Fibroblast of peridontal ligament (primary cell): ENCODE data around the gene ACOXL.

Experiments used
- DNase-seq: peaks from one replicate; pipeline ENCODE4 v3.0.0-alpha.2; 2010; ENCODE audit errors: extremely low read depth

The ACOXL gene

DNA sequence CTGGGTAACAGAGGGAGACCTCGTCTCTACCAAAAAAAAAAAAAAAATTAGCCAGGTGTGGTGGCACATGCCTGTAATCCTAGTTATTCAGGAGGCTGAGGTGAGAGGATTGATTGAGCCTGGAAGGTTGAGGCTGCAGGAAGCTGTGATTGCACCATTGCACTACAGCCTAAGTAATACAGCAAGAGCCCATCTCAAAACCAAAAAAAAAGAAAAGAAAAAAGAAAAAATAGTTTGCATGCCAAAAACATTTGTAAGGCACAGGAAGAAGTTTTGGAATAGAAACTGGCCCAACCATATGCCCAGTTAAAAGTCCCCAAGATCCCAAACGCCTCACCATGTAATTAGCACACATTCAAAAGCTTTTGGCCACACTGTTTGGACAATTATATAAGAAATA is 13.4 kb upstream of the ACOXL start:
- DNase-seq: no peak

DNA sequence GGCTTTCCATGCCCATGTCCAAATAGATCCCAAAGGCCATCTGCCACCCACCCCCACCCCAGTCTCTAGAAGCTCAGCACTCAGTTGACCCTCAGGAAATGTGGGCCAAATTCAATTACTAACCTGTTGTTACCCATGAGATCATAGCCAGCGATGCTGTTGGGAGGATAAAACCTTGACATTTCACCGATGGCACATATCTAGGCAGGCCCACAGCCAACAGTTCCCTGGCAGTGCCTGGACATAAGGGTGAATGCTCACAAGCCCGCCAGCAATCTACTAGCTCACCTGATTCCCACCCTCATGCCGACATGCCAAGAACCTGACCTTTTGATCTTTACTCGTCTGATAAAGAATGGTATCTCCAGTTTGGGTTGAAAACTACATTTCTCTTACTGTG is 11.8 kb upstream of the ACOXL start:
- DNase-seq: no peak

- DNase-seq: no peak
Measured at GRCh38 chr2:110724820-110725219, 7.6 kb upstream of the ACOXL start.

DNA sequence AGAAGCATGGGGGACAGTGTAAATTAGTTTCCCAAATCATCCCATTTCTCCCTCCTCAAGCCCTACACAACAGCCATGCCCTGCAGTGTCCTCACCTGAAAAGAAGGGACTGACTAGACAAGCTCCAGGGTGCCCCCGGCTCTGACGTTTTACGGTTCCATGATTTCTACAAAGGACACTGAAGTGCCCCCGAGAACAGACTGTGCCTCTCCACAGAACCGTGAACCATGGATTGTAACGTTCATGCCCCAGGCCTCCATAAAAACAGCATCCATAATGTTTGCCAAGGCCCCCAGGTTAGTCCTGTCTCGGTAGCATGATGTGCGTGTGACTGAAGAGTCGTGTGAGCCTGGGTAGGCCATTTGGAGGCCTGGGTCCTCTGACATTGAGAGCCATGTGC is 7.0 kb upstream of the ACOXL start:
- DNase-seq: no peak

DNA sequence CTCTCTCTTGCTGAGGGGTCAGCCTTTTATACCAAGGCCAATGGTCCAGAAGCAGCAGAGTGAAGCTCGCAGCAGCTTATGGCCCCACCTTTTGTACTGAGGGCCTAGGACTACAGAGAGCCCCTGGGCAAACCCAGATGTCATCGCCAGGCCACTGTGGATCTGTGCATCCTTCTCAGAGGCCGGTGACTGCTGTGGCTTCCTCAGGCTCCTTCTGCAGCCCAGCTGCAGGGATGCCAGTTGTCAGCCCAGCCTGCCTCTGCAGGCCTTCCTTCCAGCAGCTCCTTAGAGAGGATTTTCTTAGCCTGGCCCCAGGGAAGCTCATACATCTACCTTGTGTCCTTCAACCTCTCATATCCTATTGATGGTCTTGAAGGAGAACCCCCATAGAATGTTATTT is 6.5 kb upstream of the ACOXL start:
- DNase-seq: no peak

DNA sequence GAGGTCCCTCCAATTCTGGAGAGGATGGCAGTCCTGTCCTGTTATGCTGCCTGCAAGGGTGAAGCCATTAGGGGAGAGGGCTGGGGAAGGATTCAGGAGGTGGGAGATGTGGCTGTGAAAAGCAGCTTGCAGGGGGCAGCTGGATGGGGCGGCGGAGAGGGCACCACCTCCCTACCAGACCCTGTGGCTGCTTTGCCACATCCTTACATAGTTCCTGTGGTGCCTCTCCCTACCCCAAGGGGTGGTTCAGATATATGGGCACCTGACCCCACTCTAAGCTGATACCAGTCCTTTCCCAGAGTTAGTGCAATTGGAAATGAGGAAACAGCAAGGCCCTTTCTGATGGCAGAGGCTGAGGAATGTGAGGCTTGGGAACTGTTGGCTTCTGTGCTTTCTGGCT is 6.1 kb upstream of the ACOXL start:
- no peak for DNase-seq

- DNase-seq: no peak
Measured at GRCh38 chr2:110727923-110728322, 4.5 kb upstream of the ACOXL start.

DNA sequence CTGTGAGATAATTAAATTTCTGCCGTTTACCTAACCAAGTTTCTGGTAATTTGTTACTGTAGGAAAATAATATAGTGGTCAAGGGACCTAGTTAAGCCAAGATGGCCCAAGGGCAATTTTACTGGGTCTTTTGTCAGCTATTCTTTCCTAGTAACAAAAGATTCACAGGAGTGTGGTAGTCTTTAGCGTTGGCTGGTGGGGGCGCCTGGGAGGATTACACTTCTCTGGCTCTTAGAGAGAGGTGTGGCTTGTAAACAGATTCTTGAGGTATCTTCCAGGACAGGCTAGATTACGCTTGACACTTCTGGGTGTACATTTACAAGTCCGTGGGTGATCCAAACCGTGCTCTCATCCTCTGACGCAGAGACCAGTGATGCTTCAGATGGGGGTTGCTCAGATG is 3.3 kb upstream of the ACOXL start:
- DNase-seq: no peak

DNA sequence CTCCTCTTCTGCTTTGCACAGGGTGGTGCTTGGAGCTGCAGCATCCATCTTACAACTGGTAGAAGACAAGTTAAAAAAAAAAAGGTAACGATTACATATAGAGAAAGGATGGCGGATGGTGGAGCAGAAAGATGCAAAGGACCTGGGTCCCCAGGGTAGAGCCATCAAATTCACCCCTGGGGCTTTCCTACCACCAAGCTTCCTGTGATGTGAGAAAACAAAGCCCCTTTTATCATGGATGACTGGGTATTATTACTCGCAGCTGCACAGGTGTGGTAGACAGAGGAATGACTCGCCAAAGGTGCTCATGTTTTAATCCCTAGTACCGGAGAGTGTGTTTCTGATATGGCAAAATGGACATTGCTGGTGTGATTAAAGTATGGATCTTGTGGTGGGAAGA is 1.3 kb upstream of the ACOXL start:
- DNase-seq: no peak

DNA sequence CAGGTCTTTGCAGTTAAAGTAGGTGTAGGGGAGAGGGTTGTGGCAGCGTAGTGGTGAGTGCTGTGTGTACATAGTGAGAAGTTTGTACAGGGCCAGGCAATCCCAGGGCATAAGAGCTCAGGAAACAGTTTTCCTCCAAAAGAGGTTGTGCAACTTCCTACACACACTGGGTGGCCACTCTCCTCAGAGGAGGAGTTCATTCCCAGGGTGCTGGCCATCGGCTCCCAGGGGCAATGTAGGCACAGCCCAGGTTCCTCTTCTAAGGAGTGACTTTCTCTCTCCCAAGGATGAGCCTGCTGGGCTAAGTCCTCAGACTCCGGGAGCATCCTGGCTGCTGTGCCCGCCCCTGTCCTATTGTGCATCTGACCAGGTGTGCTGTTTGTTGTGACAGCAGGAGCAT is 3.0 kb downstream of the ACOXL start:
- DNase-seq: no peak

- no peak for DNase-seq
Measured at GRCh38 chr2:110737783-110738182, 5.4 kb downstream of the ACOXL start.

GRCh38 chr2:110740747-110741349 is 8.5 kb downstream of the ACOXL start:
- DNase-seq: no peak

- no peak for DNase-seq
Measured at GRCh38 chr2:110741491-110741980, 9.2 kb downstream of the ACOXL start.

DNA sequence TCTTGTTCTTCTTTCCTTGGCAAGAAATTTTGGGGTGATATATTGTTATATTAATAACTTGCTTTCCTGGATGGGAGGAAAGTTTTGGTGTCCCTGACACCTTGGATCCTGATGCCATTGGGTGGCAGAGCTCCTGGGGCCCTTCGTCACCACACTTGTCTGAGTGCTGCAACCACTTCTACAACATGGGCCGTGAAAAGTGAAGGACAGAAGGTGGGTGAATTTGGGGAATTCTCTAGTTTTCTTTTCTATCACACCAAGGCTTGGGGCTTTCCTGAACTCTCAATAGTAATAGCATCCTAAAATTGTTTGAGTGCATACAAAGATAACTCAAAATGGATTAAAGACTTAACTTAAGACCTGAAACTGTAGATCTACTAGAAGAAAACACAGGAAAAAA is 10.0 kb downstream of the ACOXL start:
- no peak for DNase-seq

GRCh38 chr2:110743600-110743999 is 11.2 kb downstream of the ACOXL start:
- DNase-seq: no peak

DNA sequence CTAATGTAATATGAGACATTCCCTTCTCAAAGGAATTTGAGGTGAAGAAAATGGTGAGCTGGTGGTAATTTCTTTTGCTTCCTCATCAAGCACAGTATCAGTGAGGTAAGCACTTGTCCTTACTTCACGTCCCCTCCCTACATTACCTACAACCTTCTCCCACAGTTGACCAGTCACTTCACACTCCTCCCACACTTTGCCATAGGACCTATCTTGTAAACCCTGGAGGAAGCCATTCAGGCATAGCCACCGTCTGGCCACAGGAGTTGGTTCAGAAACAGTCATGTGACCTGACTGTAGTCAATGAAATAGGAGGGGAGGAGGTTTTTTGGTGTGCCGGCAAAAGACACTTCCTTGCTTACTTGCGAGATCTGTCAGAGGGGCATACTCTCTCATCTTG is 12.1 kb downstream of the ACOXL start:
- DNase-seq: no peak

DNA sequence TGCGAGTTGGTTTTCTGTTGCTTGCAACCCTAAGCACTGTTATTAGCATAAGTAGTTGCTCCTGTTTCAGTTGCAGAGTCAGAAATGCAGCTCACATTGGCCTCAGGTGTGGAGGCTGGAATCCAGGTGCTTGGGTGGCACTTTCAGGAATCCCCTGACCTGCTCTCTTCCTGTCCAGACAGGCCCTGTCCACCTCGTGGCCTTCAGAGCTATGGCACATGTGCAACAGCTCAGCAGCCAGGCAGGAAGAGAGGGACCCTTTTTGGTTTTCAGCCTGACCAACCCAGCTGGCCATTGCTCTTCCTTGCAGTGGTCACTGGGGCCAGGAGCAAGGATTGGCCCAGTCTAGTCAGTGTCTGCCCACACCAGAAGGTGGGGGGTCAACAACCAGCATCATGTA is 12.7 kb downstream of the ACOXL start:
- no peak for DNase-seq

GRCh38 chr2:110746586-110747521 is 14.5 kb downstream of the ACOXL start:
- DNase-seq: no peak

DNA sequence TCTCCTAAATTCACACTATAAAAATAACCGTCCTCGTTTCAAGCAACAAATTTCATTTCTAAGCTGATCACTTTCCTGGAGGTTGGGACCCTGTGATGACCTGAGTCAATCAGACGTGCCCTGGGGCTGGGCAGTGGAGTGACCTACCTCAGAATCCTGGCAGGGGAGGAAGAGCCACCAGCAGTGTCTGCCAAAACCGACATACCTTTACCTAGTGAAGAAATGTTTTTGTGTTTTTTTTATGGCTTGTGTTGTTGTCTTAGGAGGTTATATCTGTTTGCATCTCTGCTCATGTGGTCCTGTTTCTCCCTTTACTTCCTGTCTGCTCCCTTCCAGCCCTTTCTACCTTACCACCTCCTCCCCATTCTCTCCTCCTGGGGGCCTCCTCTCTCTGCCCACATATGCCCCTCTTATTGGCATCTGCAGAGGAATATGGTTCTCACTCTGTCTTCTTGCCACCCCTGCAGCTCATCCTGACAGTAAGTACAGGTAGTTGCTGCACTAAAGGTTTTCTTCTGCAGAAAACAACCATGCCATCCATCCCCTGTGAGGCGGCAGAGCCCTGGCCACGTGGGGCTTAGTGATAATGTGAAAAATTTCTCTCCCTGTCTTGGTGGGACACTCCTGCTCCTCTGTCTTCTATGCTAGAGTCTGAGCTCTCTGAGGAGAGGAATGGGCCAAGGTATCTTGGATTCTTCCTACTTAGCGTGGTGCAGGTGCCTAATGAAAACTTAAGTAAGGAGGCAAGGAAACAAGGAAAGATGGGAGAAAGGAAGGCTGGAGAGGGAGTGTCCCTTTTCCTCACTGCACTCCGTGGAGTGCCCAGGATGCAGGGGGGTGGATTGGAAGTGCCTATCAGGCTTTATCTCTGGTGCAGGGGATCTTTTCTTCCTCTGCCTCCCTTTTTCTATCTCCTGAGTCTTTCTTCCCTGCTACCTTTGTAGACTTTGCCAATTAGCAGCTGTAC is 15.4 kb downstream of the ACOXL start:
- no peak for DNase-seq

- DNase-seq: peak; percentile 2
Measured at GRCh38 chr2:110748489-110748867, 16.1 kb downstream of the ACOXL start.

- DNase-seq: no peak
Measured at GRCh38 chr2:110751642-110752041, 19.3 kb downstream of the ACOXL start.

- no peak for DNase-seq
Measured at GRCh38 chr2:110752871-110753270, 20.5 kb downstream of the ACOXL start.
